DND-41 (cell line): ENCODE results near the gene SERPINB6.

Experiments
- ATAC-seq: fragments of 200-7000 bp; cut with Tn5 transposase; 3 replicates; pipeline ENCODE4 v1.9.1; 2021; ENCODE audit warnings: low read depth; ENCODE audit not compliant: insufficient read depth
- DNase-seq: peaks from one replicate; pipeline ENCODE4 v3.0.0-alpha.2; 2020
- H2AFZ ChIP-seq: 2 replicates; pipeline ENCODE4 v1.6.0; 2012; ENCODE audit warnings: low read depth, low read length
- H3K27ac ChIP-seq: 2 replicates; pipeline ENCODE4 v1.5.1; 2012; ENCODE audit warnings: low read length, inconsistent platforms
- H3K27me3 ChIP-seq: fragments of 200-600 bp; sonication (generic); 2 replicates; pipeline ENCODE4 v1.6.0; 2012; ENCODE audit warnings: low read length, mild to moderate bottlenecking, inconsistent platforms; ENCODE audit not compliant: insufficient read depth, poor library complexity
- H3K36me3 ChIP-seq: 2 replicates; pipeline ENCODE4 v1.5.1; 2012; ENCODE audit warnings: low read length, inconsistent platforms; ENCODE audit not compliant: insufficient read depth
- H3K4me1 ChIP-seq: 2 replicates; pipeline ENCODE4 v1.5.1; 2012; ENCODE audit warnings: mild to moderate bottlenecking, low read length; ENCODE audit not compliant: insufficient read depth
- H3K4me2 ChIP-seq: 2 replicates; pipeline ENCODE4 v1.6.0; 2012; ENCODE audit warnings: mild to moderate bottlenecking, moderate library complexity, low read length, inconsistent platforms; ENCODE audit not compliant: insufficient read depth
- H3K4me3 ChIP-seq, 2 experiments: fragments of 200-600 bp in 1 of 2; shearing (Covaris generic) in 1 of 2; 2 replicates each; pipeline ENCODE4 v1.5.1; 2012 to 2016; ENCODE audit warnings: inconsistent platforms in 2 of 2, low read length in 2 of 2, mild to moderate bottlenecking in 2 of 2, low read depth in 1 of 2, moderate library complexity in 1 of 2
- H3K79me2 ChIP-seq: 2 replicates; pipeline ENCODE4 v1.6.0; 2012; ENCODE audit warnings: low read length, inconsistent platforms; ENCODE audit not compliant: insufficient read depth
- H3K9ac ChIP-seq: 2 replicates; pipeline ENCODE4 v1.6.0; 2012; ENCODE audit warnings: low read depth, mild to moderate bottlenecking, inconsistent platforms, low read length, moderate library complexity
- H3K9me3 ChIP-seq: 2 replicates; pipeline ENCODE4 v1.5.1; 2012; ENCODE audit warnings: low read length, moderate library complexity, mild to moderate bottlenecking, inconsistent platforms; ENCODE audit not compliant: insufficient read depth, severe bottlenecking
- H4K20me1 ChIP-seq: 2 replicates; pipeline ENCODE4 v1.6.0; 2012; ENCODE audit warnings: low read length; ENCODE audit not compliant: insufficient read depth
- CTCF ChIP-seq: IDR thresholded peaks from 2 replicates; pipeline ENCODE4 v1.5.1; 2012; ENCODE audit warnings: borderline replicate concordance, low read length, moderate library complexity, mild to moderate bottlenecking; ENCODE audit not compliant: poor library complexity, severe bottlenecking; ENCODE audit errors: extremely low read depth
- EZH2 ChIP-seq: IDR thresholded peaks from 3 replicates; pipeline ENCODE4 v1.6.1; 2012; ENCODE audit warnings: borderline replicate concordance, low read depth, mild to moderate bottlenecking, moderate library complexity, low read length, inconsistent platforms; ENCODE audit not compliant: severe bottlenecking

Gene SERPINB6

GRCh38 chr6:2915150-2915549 is 56.2 kb downstream of the SERPINB6 start:
- DNase-seq (no peak), ATAC-seq (no peak)
- no peak overlapping the region for H3K4me2 ChIP-seq
- TF ChIP-seq CTCF (no peak), EZH2 (no peak)
- no peaks in the 10 kb centered on the region for H3K9me3 ChIP-seq
- peaks cover 5% of the 10 kb centered on the region; the same call in 1 of the 2 replicates for H3K4me1 ChIP-seq
- H3K27ac ChIP-seq, result no peak overlapping the region
- H2AFZ ChIP-seq, result no peak overlapping the region
- no peaks in the 10 kb centered on the region for H3K36me3 ChIP-seq
- H3K79me2 ChIP-seq, result no peaks in the 10 kb centered on the region
- H4K20me1 ChIP-seq, result no peaks in the 10 kb centered on the region
- no peak overlapping the region for H3K4me3 ChIP-seq
- H3K9ac ChIP-seq, result no peak overlapping the region
- peaks cover 2% of the 10 kb centered on the region for H3K27me3 ChIP-seq

GRCh38 chr6:2914318-2914660 is 57.1 kb downstream of the SERPINB6 start:
- no peak for ATAC-seq

GRCh38 chr6:2913621-2914317 is 57.6 kb downstream of the SERPINB6 start:
- H3K4me1 ChIP-seq, result peaks cover 1% of the 10 kb centered on the region; the same call in 1 of the 2 replicates
- H4K20me1 ChIP-seq, result no peaks in the 10 kb centered on the region
- no peak for ATAC-seq
- no peak overlapping the region for H3K4me3 ChIP-seq
- H3K36me3 ChIP-seq, result no peaks in the 10 kb centered on the region
- no peaks in the 10 kb centered on the region for H3K79me2 ChIP-seq
- peaks cover 2% of the 10 kb centered on the region for H3K27me3 ChIP-seq
- DNase-seq, result no peak
- H2AFZ ChIP-seq, result no peak overlapping the region
- H3K9me3 ChIP-seq, result no peaks in the 10 kb centered on the region
- TF ChIP-seq EZH2 (no peak), CTCF (no peak)
- H3K9ac ChIP-seq, result no peak overlapping the region
- no peak overlapping the region for H3K4me2 ChIP-seq
- H3K27ac ChIP-seq, result no peak overlapping the region

More at GRCh38 chr6:2914318-2914660, 57.1 kb downstream of the SERPINB6 start:
- Histone ChIP-seq H3K9ac (no peak overlapping the region), H3K36me3 (no peaks in the 10 kb centered on the region), H3K27ac (no peak overlapping the region), H3K4me1 (peaks cover 5% of the 10 kb centered on the region; the same call in 1 of the 2 replicates), H3K9me3 (no peaks in the 10 kb centered on the region), H3K4me2 (no peak overlapping the region), H3K27me3 (peaks cover 2% of the 10 kb centered on the region), H3K79me2 (no peaks in the 10 kb centered on the region), H4K20me1 (no peaks in the 10 kb centered on the region), H3K4me3 (no peak overlapping the region), H2AFZ (no peak overlapping the region)
- DNase-seq, result no peak
- TF ChIP-seq EZH2 (no peak), CTCF (no peak)

- no peak overlapping the region for H3K9ac ChIP-seq
- ATAC-seq (no peak), DNase-seq (no peak)
- no peaks in the 10 kb centered on the region for H4K20me1 ChIP-seq
- no peak overlapping the region for H3K4me3 ChIP-seq
- H3K4me1 ChIP-seq, result no peaks in the 10 kb centered on the region
- H3K36me3 ChIP-seq, result no peaks in the 10 kb centered on the region
- peaks cover 2% of the 10 kb centered on the region for H3K27me3 ChIP-seq
- no peak overlapping the region for H2AFZ ChIP-seq
- no peaks in the 10 kb centered on the region for H3K9me3 ChIP-seq
- TF ChIP-seq EZH2 (no peak), CTCF (no peak)
- H3K27ac ChIP-seq, result no peak overlapping the region
- no peaks in the 10 kb centered on the region for H3K79me2 ChIP-seq
- H3K4me2 ChIP-seq, result no peak overlapping the region
Measured at GRCh38 chr6:2911171-2911570, 60.2 kb downstream of the SERPINB6 start.
